GM19043 (cell line): ENCODE results near the gene SERTAD4.
A peak's percentile ranks its signal among the peaks of the same experiment; 100 is the strongest.
"Not testable (repeated sequence)": the region's sequence is repeated elsewhere in the genome, so short reads cannot be mapped to it uniquely, and the experiment has no call there.

Experiments used
- ATAC-seq: cut with Tn5 transposase; IDR thresholded peaks from one replicate; pipeline ENCODE4 v1.9.1; 2021; ENCODE audit warnings: low read depth; ENCODE audit not compliant: unreplicated experiment

SERTAD4 gene

DNA sequence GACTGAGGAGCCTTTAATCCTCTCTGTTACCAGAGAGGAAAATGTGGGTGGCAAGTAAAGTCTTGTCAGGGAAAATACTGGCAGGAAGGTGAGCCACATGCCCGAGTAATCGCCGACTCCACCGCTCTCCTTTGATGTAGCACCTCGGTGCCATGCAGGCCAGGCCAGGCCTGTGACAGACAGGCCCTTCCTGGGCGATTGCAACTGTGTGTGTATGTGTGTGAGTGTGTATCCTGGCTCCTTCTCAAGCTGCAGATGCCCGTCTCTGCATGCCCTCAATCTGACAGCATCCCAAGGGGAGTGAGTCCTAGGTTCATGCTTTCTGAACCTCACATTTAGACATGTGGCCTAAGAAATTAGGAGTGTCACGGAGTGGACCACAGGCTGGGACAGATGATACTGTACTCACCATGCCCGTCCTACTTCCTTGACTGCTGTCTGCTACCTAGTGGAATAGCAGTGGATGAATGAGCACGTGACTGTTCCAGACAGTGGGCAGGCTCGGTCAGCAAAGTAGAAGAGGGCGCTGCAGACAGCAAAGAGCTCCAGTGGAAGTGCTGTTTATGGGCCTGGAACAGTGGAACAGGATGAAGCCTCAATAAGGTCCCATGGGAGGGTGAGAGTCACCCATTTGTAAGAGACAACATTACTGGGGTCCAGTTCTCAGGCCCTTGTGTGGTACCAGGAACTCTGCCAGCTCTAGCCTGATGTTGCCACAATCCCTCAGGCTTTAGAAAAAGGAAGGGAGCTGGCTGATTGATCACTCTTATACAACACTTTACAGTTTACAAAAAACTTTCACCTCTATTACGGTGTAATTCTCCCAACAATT is 25.3 kb downstream of the SERTAD4 start:
- no peak for ATAC-seq

DNA sequence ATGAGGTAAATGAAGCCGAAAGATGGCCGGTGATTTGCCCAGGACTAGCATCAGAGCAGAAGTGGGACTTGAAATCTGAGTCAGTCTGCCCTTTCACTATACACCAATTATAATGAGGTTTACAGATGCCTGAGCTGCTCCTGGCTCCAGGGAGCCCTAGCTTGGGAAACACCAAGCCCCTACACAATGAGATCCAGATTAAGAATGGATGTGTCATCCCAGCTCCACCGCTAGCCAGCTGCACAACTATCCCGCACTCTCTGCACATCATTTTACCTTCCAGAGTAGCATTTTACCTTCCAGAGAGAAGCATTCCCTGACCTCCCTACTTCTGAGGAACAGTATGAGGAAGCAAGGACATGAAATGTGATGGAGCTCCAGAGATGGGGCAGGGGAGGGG is 27.0 kb downstream of the SERTAD4 start:
- ATAC-seq = no peak

DNA sequence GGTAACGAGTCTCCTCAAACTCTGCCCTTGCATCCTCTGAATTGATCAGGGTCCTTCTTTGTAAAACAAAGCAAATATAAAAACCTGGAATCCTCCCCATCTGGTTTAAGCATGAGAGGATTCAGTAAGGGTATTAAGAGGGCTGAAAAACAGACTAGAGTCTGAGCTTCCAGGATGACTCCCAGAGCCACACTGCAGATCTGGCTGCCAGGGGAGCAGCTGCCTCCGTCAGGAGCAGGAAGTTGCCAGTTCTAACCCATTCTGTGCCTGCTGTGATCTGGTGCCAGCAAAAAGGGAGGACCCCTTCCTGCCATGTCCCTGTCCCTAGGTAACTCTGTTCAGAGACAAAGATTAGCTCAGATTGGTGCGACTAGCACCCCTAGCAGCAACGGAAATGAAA is 27.5 kb downstream of the SERTAD4 start:
- no peak for ATAC-seq

- ATAC-seq = no peak
Measured at GRCh38 chr1:210262167-210262896, 29.7 kb downstream of the SERTAD4 start.

DNA sequence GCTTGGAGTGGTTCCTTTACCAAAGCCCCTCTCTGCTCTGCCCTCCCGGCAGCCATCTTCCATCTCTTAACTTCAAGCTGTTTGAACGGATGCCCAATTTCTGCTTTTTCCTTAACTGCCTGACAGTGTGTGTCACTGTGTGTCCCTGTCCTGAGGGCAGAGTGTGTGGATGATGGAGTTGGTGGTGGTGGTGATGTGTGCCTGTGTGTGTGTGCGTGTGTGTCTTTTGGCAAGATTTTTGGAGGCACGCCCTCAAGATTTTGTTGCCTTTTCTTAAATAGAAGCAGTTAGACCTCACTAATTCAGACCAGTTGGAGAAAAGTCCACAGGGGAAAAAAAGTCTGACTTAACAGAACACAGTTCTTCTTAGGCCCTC is 30.3 kb downstream of the SERTAD4 start:
- no peak for ATAC-seq

GRCh38 chr1:210263963-210264362 is 31.4 kb downstream of the SERTAD4 start:
- ATAC-seq = no peak

DNA sequence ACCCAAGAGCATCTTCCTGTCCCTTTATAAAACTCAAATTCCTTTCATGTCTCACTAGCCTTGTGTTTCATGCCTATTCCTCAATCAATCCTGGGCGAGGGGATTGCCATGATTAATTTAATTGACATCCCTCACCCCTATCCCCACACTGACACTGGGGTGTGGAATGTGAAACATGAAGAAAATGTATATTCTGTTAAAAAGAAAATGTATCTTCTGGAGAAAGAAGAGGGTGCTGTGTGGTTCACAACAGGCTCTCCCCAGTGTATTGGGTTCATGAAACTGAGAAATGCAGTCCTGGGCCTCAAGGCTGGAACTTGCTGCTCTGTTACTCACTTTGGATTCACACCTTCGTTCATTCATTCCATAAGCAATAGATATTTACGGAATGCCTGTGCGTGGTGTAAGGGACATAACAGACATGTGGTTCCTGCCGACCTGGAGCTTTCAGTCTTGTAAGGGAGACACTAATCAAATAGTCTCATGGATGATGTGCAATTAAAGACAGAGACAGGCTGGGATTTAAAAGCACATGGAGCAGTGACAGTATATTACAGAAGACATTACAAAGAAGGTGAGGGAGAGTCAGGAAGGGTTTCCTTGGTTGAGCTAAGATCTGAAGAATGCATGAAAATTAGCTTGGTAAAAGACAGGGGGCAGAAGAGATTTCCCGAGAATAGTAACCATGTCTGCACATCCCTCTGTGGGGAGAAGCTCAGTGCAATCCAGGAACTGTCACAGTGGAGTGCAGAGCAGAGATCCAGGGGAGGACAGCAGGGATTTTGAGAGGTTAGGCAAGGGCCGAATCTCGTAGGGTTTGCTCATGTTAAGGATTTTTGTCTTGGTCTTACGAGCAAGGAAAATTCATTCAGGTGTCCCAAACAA is 32.1 kb downstream of the SERTAD4 start:
- ATAC-seq = no peak

DNA sequence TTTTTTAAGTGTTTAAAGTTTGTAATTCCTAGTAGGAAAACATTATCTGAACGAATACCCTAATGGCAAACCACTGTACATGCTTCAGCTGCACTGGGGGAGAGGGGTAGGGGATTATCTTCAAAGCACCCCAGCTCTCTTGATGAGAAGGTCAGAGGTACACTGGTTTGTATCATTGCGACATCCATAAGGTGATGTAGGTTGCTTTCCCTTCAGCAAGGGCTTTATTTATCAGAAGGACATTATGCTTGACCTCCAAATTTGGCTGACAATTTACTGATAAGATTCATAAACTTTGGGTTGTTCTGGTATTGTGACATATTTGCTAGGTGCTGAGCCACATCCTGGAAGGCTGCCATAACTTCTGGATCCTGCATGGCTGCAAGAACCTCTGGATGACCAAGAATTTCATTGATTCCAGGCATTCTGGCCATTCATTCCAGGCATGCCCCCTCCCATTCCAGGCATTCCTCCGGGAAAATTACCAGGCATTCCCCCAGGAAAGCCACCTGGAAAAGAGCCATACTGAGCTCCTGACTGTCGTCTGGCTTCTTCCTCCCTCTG is 32.9 kb downstream of the SERTAD4 start:
- not testable (repeated sequence) for ATAC-seq

- ATAC-seq = no peak
Measured at GRCh38 chr1:210269981-210270380, 37.4 kb downstream of the SERTAD4 start.

GRCh38 chr1:210272666-210273065 is 40.1 kb downstream of the SERTAD4 start:
- no peak for ATAC-seq

- no peak for ATAC-seq
Measured at GRCh38 chr1:210280221-210280620, 47.6 kb downstream of the SERTAD4 start.

DNA sequence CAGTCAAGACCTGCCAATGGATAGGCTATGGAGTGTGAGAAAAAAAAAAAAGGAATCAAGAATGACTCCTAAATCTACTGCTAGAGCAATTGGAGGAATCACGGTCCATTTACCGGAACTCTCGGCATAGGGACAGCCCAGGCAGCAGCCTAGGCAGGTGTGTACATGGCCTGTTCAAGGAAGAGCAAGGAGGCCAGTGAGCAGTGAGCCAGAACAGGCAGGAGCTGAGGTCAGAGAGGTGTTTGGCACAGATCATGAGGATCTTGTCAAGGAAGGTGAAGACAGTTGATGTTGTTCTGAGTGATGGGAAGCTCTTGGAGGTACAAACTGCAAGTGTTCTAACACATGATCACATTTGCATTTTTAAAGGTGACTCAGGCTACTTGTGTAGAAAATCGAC is 55.5 kb downstream of the SERTAD4 start:
- no peak for ATAC-seq

GRCh38 chr1:210289248-210289647 is 56.7 kb downstream of the SERTAD4 start:
- no peak for ATAC-seq

- no peak for ATAC-seq
Measured at GRCh38 chr1:210291081-210291764, 58.6 kb downstream of the SERTAD4 start.

GRCh38 chr1:210291786-210292230 is 59.2 kb downstream of the SERTAD4 start:
- no peak for ATAC-seq

DNA sequence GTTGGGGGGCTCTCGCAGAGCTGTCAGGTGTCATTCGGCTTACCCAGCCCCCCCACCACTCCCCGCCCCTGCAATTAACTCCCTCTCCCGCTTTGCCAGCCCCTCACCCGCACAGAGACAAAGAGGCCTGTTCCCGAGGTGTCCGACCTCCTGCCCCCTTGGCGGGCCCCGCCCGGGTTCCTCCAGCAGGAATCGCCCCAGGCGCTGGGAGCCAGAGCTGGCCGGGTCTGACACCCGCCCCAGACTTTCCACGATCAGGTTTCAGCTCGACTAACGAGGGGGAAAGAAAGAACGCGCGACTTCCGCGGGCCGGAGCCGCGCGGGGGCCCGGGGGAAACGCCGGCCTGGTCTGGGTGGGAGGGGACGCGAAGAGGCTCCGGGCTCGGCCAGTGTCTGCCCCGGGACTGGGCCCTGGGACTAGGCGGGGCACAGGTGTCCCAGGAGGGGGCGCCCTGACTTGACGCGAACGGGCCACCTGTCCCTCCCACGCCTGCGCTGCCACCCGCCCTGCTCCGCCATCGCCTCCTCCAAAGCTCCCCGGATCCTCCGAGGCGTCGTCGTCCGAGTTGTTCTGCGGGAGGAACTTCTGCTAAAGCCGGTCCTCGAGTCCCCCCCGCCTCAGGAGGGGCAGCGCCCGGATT is 59.8 kb downstream of the SERTAD4 start:
- peak; percentile 70 for ATAC-seq

DNA sequence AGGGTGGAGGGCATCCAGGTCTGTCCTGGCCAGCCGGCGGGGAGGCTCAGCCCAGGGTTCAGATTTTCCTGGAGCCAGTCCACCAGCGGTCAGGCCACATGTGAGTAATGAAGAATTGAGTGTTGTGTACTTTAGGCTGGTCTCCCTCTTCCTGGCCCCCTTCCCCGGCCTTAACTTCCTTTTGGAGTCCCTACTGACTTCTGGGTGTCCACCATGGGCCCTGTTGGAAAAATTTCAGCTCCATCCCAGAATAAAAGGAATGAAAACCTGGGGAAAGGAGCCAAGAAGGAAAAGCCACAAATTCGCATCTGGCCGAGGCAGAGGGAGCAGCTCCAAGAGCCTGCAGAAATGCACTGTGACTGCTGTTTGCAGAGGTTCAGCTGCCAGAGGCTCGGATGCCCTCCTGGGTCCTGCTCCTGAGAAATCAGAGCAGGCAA is 60.6 kb downstream of the SERTAD4 start:
- ATAC-seq = no peak

DNA sequence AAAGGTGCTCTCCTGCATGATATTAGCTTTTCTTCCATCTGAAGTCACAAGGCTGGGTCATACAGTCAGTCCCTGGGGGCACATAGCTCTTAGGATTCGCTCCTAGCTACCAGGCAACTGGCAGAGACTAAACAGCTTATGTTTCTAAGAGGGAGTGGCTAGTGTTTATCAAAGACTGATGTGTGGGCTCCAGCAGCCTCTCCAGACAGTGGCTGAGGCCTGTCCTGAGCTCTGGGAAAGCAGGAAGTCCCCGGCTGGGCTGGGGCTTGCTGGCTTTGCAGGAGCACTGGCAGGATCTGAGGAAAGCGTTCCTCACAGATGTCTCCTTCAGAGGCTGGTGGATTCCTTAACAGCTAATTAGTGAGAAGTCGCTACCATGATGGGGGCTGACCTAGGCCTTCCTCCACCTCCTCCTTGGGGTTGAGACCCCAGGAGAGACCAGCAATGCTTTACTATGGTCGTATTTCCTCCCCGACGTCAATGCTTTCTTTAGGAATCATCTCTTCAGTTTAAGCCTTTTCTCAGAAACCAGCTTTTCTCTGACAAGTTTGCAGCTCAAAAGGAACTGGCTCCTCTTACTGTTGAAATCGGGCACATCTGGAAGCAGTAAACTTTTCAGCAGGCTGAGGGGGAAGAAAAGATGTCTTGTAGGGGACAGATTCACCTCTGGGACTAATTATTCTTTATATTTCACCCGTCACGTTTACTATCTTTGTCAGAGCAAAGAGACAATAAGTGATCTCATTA is 62.6 kb downstream of the SERTAD4 start:
- no peak for ATAC-seq
